Measurements from ENCODE around the gene FAM219B. TPM values are rescaled to one million over a fixed set of nuclear protein-coding genes. Genes with fewer than 3 reads are reported as not detected.

The FAM219B gene
- total and polyA plus RNA-seq, 10 of the 15 experiments (the other 5 are each of a cell fraction or from before 2014, with no cell fraction given): 7.6 to 53.2 (median 29.4) TPM

DNA sequence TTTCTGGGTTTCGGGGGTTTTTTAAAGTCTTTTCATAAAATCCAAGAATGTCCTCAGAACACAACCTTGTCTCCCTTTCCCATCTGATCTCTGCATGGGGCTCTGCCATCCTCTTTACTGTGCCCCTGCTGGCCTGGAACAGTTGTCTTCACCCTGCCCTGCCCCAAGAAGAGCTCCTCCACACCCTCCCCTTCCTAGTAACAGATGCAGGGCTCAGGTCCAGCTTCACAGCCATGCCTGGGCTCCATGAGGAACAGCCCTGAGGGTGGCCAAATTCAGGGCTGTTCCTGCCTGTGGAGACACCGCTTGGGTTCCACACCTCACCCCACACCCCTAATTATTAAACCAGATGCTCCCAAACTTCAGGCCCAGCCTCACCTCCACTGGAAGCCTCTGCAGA lies 50.8 kb downstream of the FAM219B start (continued):
- TF ChIP-seq, protein P1, sequence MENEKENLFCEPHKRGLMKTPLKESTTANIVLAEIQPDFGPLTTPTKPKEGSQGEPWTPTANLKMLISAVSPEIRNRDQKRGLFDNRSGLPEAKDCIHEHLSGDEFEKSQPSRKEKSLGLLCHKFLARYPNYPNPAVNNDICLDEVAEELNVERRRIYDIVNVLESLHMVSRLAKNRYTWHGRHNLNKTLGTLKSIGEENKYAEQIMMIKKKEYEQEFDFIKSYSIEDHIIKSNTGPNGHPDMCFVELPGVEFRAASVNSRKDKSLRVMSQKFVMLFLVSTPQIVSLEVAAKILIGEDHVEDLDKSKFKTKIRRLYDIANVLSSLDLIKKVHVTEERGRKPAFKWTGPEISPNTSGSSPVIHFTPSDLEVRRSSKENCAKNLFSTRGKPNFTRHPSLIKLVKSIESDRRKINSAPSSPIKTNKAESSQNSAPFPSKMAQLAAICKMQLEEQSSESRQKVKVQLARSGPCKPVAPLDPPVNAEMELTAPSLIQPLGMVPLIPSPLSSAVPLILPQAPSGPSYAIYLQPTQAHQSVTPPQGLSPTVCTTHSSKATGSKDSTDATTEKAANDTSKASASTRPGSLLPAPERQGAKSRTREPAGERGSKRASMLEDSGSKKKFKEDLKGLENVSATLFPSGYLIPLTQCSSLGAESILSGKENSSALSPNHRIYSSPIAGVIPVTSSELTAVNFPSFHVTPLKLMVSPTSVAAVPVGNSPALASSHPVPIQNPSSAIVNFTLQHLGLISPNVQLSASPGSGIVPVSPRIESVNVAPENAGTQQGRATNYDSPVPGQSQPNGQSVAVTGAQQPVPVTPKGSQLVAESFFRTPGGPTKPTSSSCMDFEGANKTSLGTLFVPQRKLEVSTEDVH (IDR thresholded peaks at IDR 0.05; ENCODE audit: low read depth, partially characterized antibody): no peak
- TF ChIP-seq TCF3 (IDR thresholded peaks at IDR 0.05; ENCODE audit: borderline replicate concordance, insufficient read depth, low read depth, low read length): no peak
- no peak for TF ChIP-seq NFXL1 (IDR thresholded peaks at IDR 0.05; ENCODE audit: borderline replicate concordance)
- TF ChIP-seq SMAD1 (IDR thresholded peaks at IDR 0.05; ENCODE audit: low read depth, partially characterized antibody): no peak

- peaks cover 21 to 34% of the 10 kb centered on the region in 2 experiments; a peak in 3 of 4 replicates for H3K36me3 ChIP-seq (ENCODE audit: control insufficient read depth in 2 of 2, insufficient read depth in 2 of 2, low read length in 1 of 2)
- 62% methylated on average over 13 of the region's 13 CpGs for WGBS (ENCODE audit: insufficient coverage, insufficient replicate concordance, low lambda C conversion rate, missing lambda C conversion rate)
- in situ Hi-C loops (cut with MboI) (no loop called here), intact Hi-C loops (cut with micrococcal nuclease; ENCODE audit: unreplicated experiment) (loop anchor here (5.0 kb wide), 1 partner anchor 48 kb away; no protein-coding TSS in a partner anchor)
- no peak overlapping the region for H3K4me3 ChIP-seq
- H3K27me3 ChIP-seq (replicated peaks in 1 of 2; ENCODE audit: control insufficient read depth in 2 of 2, insufficient read depth in 2 of 2, low read length in 1 of 2): no peaks in the 10 kb centered on the region
- FAIRE-seq (no peak), ATAC-seq (no peak), DNase-seq (ENCODE audit: low read depth, low spot score) (no peak)
- ChIA-PET RAD21 (ENCODE audit: unreplicated experiment) (interaction anchor here (1.6 kb wide), 1 partner anchor 47 kb away, joined by 4 read pairs; no protein-coding TSS in a partner anchor), CTCF (interaction anchor here (0.8 to 4.2 kb wide), 2 partner anchors 10 to 48 kb away, joined by 3 to 18 read pairs; no protein-coding TSS in a partner anchor), SMC1A (ENCODE audit: uncharacterized antibody, unreplicated experiment) (interaction anchor here (2.0 to 7.5 kb wide), 3 partner anchors 14 to 47 kb away, joined by 9 to 120 read pairs (median 36); no protein-coding TSS in a partner anchor), POLR2A (interaction anchor here (1.1 to 1.3 kb wide), 2 partner anchors 15 to 52 kb away, joined by 3 read pairs; partner anchors contain the start of gene FAM219B)
- H2AFZ ChIP-seq (ENCODE audit: control insufficient read depth, low read depth, low read length): no peak overlapping the region
- no peaks in the 10 kb centered on the region for H3K9me3 ChIP-seq (replicated peaks; ENCODE audit: control insufficient read depth, insufficient read depth, low read length)
- no peak overlapping the region for H3K9ac ChIP-seq (ENCODE audit: control insufficient read depth, insufficient read depth, low read length)
- H3K4me1 ChIP-seq (ENCODE audit: control insufficient read depth, insufficient read depth, low read length): peaks cover 44% of the 10 kb centered on the region
- no peaks in the 10 kb centered on the region for H4K20me1 ChIP-seq (ENCODE audit: control insufficient read depth, insufficient read depth)
- BruUV-seq (replicated peaks): no TSS peak
- H3K4me2 ChIP-seq (ENCODE audit: control insufficient read depth, insufficient read depth): no peak overlapping the region
- TF ChIP-seq CREB1 (IDR thresholded peaks at IDR 0.05; ENCODE audit: low read depth): no peak
- TF ChIP-seq, protein P2, sequence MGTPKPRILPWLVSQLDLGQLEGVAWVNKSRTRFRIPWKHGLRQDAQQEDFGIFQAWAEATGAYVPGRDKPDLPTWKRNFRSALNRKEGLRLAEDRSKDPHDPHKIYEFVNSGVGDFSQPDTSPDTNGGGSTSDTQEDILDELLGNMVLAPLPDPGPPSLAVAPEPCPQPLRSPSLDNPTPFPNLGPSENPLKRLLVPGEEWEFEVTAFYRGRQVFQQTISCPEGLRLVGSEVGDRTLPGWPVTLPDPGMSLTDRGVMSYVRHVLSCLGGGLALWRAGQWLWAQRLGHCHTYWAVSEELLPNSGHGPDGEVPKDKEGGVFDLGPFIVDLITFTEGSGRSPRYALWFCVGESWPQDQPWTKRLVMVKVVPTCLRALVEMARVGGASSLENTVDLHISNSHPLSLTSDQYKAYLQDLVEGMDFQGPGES (IDR thresholded peaks at IDR 0.05): no peak
- TF ChIP-seq IRF4 (IDR thresholded peaks at IDR 0.05; ENCODE audit: low read depth, low read length): no peak
- TF ChIP-seq SUZ12 (IDR thresholded peaks at IDR 0.05; ENCODE audit: unreplicated experiment): no peak
- no peak overlapping the region for H3K27ac ChIP-seq (ENCODE audit: control insufficient read depth, insufficient read depth)
- H3K79me2 ChIP-seq (ENCODE audit: control insufficient read depth, insufficient read depth, low read length): peaks cover 26% of the 10 kb centered on the region
Observed at GRCh38 chr15:74854453-74855022, 52.1 kb downstream of the FAM219B start.

All from GM12878 (cell line).